PFSK-1 (cell line): ENCODE results near the gene ZNF699.

ENCODE experiments used
- FOXP2 ChIP-seq: optimal IDR thresholded peaks from 2 replicates; pipeline ENCODE3; 2011; ENCODE audit warnings: borderline replicate concordance, control low read depth, inconsistent platforms; ENCODE audit not compliant: insufficient read depth; ENCODE audit errors: extremely low read length, extremely low read depth
- POLR2AphosphoS5 ChIP-seq: IDR thresholded peaks from 2 replicates; pipeline ENCODE4 v1.6.1; 2012; ENCODE audit warnings: low read depth, mild to moderate bottlenecking, control low read depth, low read length, moderate library complexity
- REST ChIP-seq, 2 experiments: IDR thresholded peaks; 2 replicates each; pipeline versions ENCODE4 v1.6.1 to v1.8.0; 2011 to 2012; ENCODE audit warnings: low read depth in 2 of 2, low read length in 2 of 2, control low read depth in 1 of 2, inconsistent platforms in 1 of 2, mild to moderate bottlenecking in 1 of 2, moderate library complexity in 1 of 2; ENCODE audit not compliant: insufficient read depth in 1 of 2
- SIN3A ChIP-seq: IDR thresholded peaks from 2 replicates; pipeline ENCODE4 v1.6.1; 2012; ENCODE audit warnings: mild to moderate bottlenecking, low read length, moderate library complexity, borderline replicate concordance; ENCODE audit not compliant: insufficient read depth
- TAF1 ChIP-seq: IDR thresholded peaks from 2 replicates; pipeline ENCODE4 v1.6.1; 2012; ENCODE audit warnings: low read length, control low read depth, borderline replicate concordance; ENCODE audit not compliant: insufficient read depth

Gene ZNF699

GRCh38 chr19:9348253-9348652, 38.6 kb upstream of the ZNF699 start:
- TF ChIP-seq FOXP2 (no peak), TAF1 (no peak), POLR2AphosphoS5 (no peak), SIN3A (no peak), REST (IDR thresholded peaks at IDR 0.05; ENCODE audit: insufficient read depth in 1 of 2, low read depth in 2 of 2, low read length in 2 of 2) (no peak)

- TF ChIP-seq FOXP2 = no peak
- no peak for TF ChIP-seq SIN3A
- TF ChIP-seq TAF1 = no peak
- TF ChIP-seq POLR2AphosphoS5 = no peak
- TF ChIP-seq REST (IDR thresholded peaks at IDR 0.05; ENCODE audit: insufficient read depth in 1 of 2, low read depth in 2 of 2, low read length in 2 of 2) = no peak
Observed at GRCh38 chr19:9345005-9345404, 35.4 kb upstream of the ZNF699 start.

- TF ChIP-seq POLR2AphosphoS5 (no peak), REST (IDR thresholded peaks at IDR 0.05; ENCODE audit: insufficient read depth in 1 of 2, low read depth in 2 of 2, low read length in 2 of 2) (no peak), FOXP2 (no peak), TAF1 (no peak), SIN3A (no peak)
Observed at GRCh38 chr19:9342610-9343304, 33.1 kb upstream of the ZNF699 start.

- no peak for TF ChIP-seq REST (IDR thresholded peaks at IDR 0.05; ENCODE audit: insufficient read depth in 1 of 2, low read depth in 2 of 2, low read length in 2 of 2)
- no peak for TF ChIP-seq POLR2AphosphoS5
- TF ChIP-seq FOXP2 = no peak
- no peak for TF ChIP-seq SIN3A
- TF ChIP-seq TAF1 = no peak
Observed at GRCh38 chr19:9329999-9330398, 20.4 kb upstream of the ZNF699 start.

GRCh38 chr19:9324584-9324962, 14.9 kb upstream of the ZNF699 start:
- TF ChIP-seq FOXP2 = no peak
- TF ChIP-seq POLR2AphosphoS5 = no peak
- TF ChIP-seq TAF1 = no peak
- no peak for TF ChIP-seq REST (IDR thresholded peaks at IDR 0.05; ENCODE audit: insufficient read depth in 1 of 2, low read depth in 2 of 2, low read length in 2 of 2)
- TF ChIP-seq SIN3A = no peak
